GM10248 (cell line): Measurements from ENCODE around the gene GRIFIN.

ENCODE experiments used
- CTCF ChIA-PET: fragments of 300-600 bp; sonication (Branson Sonifier 250); formaldehyde crosslinking; extraction: SDS; loops from one replicate; lab custom pipeline; 2021; ENCODE audit warnings: antibody characterized with exemption; lab: Yijun Ruan, JAX
- POLR2A ChIA-PET: fragments of 350-650 bp; sonication (Branson Sonifier 250); formaldehyde crosslinking; extraction: SDS; loops from one replicate; lab custom pipeline; 2020; ENCODE audit warnings: antibody characterized with exemption; lab: Yijun Ruan, JAX
- DNase-seq: peaks from one replicate; pipeline ENCODE4 v3.0.0; 2012; ENCODE audit errors: extremely low spot score
- TF ChIP-seq, protein P1 (sequence below): IDR thresholded peaks from 2 replicates; pipeline ENCODE4 v1.5.1; 2012; ENCODE audit warnings: mild to moderate bottlenecking, low read depth; ENCODE audit errors: extremely low read depth, missing control alignments, control extremely low read depth

Gene GRIFIN

GRCh38 chr7:2433713-2434550 is 42.3 kb downstream of the GRIFIN start:
- DNase-seq, result no peak
- TF ChIP-seq, protein P1, sequence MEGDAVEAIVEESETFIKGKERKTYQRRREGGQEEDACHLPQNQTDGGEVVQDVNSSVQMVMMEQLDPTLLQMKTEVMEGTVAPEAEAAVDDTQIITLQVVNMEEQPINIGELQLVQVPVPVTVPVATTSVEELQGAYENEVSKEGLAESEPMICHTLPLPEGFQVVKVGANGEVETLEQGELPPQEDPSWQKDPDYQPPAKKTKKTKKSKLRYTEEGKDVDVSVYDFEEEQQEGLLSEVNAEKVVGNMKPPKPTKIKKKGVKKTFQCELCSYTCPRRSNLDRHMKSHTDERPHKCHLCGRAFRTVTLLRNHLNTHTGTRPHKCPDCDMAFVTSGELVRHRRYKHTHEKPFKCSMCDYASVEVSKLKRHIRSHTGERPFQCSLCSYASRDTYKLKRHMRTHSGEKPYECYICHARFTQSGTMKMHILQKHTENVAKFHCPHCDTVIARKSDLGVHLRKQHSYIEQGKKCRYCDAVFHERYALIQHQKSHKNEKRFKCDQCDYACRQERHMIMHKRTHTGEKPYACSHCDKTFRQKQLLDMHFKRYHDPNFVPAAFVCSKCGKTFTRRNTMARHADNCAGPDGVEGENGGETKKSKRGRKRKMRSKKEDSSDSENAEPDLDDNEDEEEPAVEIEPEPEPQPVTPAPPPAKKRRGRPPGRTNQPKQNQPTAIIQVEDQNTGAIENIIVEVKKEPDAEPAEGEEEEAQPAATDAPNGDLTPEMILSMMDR, result no peak
- ChIA-PET POLR2A (no interaction called here), CTCF (interaction anchor here (0.9 to 1.6 kb wide), 2 partner anchors 17 to 35 kb away, joined by 4 to 5 read pairs; no protein-coding TSS in a partner anchor)

- TF ChIP-seq, protein P1, result no peak
- DNase-seq, result no peak
- ChIA-PET CTCF (interaction anchor here (0.9 kb wide), 1 partner anchor 18 kb away, joined by 5 read pairs; no protein-coding TSS in a partner anchor), POLR2A (no interaction called here)
Measured at GRCh38 chr7:2432910-2433712, 43.1 kb downstream of the GRIFIN start.

DNA sequence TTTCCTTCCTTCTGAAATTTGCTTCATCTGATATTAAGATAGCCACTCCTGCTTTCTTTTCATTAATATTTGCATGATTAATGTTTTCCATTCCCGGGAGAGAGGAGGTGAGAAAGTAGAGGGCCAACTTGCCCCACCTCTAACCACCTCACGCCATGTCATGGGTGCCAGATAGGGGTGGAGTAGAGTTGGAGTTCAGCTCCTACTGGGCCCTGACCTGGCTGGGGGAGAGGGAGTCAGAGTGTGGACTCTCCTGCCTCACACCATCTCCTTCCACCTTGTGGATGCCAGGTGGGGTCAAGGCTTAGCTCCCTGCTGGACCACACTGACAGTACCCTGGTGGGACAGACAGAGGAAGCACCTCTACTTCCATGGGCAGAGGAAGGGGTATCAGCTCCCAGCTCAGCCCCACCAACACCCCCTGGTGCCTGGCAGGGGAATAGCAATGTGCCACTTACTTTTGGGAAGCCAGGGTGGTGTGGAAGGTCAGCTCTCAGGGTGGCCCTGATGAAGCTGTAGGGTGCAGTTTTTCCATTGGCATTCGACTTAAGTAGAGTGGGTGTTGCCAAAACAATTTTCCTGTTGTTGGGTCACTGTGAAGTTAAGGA is 44.8 kb downstream of the GRIFIN start:
- TF ChIP-seq, protein P1, result peak; percentile 34
- ChIA-PET POLR2A (no interaction called here), CTCF (interaction anchor here (1.0 to 2.2 kb wide), 3 partner anchors 9 to 852 kb away, joined by 3 to 9 read pairs (median 4); no protein-coding TSS in a partner anchor)
- no peak for DNase-seq

DNA sequence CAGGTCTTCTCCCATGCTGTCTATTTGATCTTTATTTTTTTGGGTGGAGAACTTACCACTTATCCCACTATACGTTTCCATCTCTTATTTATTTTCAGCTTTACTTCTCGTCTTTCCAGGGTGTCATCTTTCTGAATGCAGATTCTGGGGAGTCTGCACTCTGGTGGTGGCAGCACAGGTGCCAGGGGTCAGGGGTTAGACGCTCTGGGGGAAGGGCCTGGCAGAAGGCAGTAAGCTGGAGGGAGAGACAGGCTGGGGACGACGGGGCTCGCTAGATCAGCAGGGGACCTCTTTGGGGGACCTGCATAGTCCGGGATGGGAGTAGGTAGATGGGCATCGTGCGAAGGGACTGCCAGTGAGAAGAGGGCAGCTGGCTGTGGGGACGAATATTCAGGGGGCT is 50.4 kb downstream of the GRIFIN start:
- no peak for DNase-seq
- TF ChIP-seq, protein P1, result no peak
- ChIA-PET POLR2A (no interaction called here), CTCF (interaction anchor here (0.9 to 1.1 kb wide), 2 partner anchors 24 to 43 kb away, joined by 3 to 5 read pairs; no protein-coding TSS in a partner anchor)
